GM04504 (cell line): ENCODE measurements around the gene GALNT12.

ENCODE experiments used
- DNase-seq: peaks from one replicate; pipeline ENCODE4 v3.0.0-alpha.2; 2012; ENCODE audit warnings: low read depth

The GALNT12 gene

GRCh38 chr9:98781588-98782383, 25.7 kb upstream of the GALNT12 start:
- no peak for DNase-seq

DNA sequence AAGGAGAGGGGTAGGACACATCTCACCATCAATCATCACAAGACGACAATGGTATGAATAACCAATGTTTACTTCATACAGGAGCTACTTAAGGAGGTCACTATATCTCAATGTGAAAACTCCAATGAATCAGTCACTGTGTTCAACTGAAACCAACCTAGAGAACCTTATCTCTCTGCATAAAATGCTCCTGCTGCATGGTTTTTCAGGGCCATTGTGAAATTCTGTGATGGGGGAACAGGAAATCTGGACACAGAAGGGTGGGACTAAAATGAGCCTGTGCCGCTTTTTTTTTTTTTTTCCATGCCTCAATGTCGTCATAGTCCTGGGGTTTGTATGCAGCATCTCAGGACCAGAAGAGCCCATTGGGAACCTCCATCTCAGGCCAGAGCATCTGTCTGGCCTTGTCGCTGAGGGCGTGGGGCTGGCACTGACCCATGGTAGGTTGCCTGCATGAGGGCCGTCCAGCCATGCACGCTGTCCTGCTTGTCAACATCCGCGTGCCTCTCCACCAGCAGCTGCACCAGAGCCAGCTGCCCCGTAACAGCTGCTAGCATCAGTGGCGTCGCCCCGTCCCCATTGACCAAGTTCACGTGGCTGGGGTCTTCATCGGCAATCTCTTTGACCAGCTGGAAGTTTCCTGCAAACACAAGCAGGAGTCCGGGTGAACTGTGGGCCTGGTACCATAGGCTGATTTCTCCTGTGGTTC, 23.8 kb upstream of the GALNT12 start:
- DNase-seq = no peak

- DNase-seq = no peak
Observed at GRCh38 chr9:98784831-98785806, 22.4 kb upstream of the GALNT12 start.

DNA sequence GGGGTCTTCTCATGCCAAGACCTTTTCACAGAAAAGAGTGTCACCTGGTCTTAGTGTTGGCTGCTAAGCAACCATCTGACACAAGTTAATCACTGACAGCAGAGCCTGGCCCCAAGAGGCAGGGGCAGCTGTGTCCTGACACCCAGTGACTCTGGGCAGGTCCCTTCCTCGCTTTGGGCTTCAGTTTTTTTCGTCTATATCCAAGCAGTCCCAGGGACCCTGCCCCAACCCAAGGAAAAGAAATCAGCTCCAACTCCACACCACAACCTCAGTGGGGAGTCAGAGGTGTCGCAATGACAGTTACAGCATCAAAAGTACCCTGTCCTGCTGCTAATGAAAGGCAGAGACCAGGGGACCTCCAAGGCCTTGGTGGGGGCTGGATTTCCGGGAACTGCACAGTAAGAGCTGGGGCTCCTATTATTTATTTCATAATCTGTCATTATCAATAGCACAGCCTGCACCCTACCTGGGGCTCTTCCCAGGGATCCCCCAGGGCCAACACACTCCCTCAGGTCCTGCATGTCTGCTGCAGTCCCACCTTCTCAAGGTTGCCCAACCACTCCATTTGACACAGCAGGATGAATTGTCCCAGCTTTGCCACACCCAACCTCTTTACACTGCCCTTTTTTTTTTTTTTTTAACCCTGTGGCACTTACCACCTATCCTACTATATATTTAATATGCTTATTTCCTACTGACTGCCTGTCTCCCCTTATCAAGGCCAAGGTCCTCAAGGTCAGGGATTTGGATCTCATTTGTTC, 20.5 kb upstream of the GALNT12 start:
- DNase-seq = no peak

DNA sequence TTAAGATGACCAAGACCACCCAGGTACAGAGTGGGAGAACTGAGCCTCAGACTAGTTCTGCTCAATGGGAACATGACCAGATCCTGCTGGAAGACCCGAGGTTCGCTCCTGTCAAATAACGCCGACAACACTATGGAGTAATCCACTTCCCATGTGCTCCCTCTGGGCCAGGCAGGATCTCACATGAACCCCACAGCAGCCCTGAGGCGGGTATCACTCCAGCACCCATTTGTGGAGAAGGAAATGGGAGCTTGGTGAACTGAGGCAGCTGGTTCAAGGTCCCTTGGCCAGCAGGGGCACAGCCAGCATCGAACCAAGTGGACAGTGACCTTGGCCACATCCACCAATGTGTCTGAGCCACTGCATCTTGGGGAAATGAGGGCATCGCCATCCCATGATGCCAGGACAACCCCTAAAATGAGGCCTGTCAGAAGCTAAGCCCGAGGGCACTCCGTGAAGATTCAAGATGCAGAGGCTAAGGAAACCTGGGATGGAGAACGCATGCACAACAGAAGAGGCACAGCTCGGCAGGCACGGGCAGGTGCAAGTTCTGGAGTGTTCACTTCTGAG, 19.6 kb upstream of the GALNT12 start:
- DNase-seq = no peak

DNA sequence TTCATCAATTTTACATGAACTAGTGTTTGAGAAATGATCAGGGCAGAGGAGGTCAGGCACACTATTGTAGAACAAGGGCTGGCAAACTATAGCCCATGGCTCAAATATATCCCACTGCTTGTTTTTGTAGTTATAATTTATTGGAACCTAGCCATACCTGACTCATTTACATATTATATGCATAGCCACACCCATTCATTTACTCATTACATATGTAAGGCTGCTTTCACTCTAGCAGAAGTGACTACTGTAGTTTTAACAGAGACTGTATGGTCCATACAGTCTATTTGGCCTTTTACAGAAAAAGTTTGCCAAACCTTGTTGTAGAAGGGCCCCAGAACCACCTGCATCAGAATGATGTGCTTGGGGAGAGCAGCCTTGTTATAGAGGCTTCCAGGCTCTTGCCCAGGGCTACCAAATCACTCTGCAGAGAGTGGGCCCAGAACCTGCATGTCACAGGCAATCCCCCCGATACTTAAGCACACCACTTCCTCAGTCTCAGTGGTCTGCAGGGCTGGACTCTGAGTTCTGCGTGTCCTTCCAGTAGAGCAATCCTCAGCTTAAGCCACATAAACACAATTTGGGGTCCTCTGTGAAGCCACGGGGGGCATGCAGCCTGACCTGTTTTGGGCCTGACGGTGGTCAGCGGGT, 17.9 kb upstream of the GALNT12 start:
- no peak for DNase-seq

GRCh38 chr9:98790134-98790841, 17.2 kb upstream of the GALNT12 start:
- DNase-seq = no peak

DNA sequence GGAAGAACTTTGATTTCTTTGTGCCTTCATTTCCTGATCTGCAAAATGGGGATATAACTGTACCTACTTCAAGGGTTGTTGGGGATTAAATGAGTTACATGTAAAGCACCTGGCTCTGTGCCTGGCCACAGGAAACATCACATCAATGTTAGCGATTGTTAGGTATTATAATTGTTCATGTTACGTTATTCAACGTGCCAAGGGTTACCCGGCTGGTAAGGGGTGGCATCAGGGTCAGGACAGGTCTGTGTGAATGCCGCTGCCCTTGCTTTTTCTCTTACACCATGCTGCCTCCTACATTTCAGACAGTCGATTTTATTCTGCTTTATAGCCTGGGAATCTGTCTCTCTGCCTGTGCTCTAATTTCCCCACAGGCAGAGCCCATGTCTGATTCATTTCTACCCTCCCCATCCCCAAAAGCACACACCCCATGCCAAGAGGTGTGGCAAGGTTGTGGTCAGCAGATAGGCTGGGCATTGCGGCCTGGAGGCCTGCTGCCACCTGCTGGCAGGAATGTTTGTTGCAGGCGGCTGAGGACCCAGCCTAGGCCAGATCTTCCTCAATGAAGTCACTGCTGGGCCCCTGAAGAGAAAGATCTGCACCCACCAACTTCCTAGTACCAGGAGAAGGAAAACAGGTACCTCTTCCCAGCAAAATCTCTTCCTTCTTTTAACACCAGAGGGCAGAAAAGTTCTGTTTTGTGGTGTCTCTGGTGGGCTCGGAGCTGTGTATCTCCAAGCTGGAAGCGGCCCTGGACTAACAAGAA, 16.4 kb upstream of the GALNT12 start:
- DNase-seq = peak; percentile 95

DNA sequence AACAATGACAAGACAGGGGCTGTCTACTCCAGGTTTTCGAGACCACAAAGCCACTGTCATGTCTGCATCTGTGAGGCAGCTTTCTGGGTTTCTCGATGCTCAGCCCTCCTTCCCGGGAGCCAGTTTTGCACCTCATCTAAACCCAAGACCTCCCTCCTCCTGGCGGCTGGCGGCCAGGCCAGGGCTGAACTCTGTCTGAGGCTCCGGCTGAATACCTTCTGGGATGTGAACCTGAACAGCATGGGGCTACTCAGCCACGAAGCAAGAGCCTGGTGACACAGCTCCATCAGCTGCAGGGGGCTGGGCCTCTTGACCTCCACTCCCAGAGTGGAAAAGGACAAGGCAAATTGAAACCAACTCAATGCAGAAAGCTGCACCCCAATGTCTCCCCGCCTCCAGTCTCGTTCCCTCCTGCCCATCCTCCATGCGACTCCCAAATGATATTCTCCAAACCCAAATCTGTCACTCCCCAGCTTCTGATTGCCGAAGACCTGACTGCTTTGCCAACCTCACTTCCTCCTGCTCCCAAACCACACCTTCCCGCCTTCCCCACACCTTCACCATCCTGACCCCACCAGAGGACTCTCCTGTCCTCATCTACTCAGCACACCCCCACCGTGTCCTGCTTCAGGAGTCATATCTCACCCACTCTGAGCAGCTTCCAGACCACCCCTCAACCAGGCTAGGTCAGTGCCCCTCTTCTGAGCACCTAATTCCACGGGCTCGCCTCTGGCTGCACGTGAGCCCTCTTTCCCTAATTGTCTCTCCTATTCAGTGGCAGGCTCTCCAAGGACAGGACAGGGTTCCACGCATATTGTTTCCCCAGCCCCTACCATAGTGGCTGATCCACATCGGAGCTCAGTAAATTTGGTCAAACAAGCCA, 15.6 kb upstream of the GALNT12 start:
- DNase-seq = no peak

DNA sequence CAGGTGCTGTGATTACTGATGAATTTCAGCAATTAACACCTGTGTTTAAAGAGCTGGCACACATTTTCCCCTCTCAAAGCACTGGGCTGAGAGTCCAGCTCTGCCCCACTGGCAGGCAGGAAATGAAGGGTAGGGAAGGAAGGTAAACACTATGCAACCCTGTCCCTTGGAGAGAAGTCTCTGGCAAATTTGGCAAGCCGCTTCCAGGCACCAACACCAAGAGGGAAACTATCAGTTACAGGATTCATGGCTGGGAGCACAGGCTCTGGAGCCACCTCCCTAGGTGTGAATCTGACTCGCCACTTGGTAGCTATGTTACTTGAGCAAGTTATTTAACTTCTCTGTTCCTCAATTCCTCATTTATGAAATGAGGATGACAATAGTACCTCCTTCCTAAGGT, 14.4 kb upstream of the GALNT12 start:
- no peak for DNase-seq

- DNase-seq = no peak
Observed at GRCh38 chr9:98794802-98795201, 12.7 kb upstream of the GALNT12 start.

- no peak for DNase-seq
Observed at GRCh38 chr9:98795295-98795955, 12.0 kb upstream of the GALNT12 start.

DNA sequence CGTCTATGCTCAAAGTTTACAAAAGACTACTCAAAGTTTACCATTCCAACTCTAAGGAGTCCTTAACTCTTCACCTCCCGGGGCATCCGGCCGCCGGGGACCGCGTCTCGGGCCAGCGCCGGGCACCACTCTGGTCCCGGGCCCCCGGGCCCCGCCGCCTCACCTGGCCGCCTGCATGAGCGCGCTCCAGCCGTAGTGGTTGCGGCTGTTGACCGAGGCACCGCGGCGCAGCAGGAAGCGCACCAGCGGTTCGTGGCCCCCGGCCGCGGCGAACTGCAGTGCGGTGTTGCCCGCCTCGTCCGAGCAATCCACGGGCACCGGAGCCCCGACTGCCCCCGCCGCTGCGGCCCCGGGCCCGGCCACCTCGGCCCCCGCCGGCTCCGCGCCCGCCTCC, 11.5 kb upstream of the GALNT12 start:
- DNase-seq = no peak

- DNase-seq = peak; percentile 52
Observed at GRCh38 chr9:98796364-98797101, 10.9 kb upstream of the GALNT12 start, which contains the start of gene ANKS6. Gene ANKS6, minus strand, starts transcription at chr9:98796555. Its CDS starts 64 bp downstream, at chr9:98796491.

DNA sequence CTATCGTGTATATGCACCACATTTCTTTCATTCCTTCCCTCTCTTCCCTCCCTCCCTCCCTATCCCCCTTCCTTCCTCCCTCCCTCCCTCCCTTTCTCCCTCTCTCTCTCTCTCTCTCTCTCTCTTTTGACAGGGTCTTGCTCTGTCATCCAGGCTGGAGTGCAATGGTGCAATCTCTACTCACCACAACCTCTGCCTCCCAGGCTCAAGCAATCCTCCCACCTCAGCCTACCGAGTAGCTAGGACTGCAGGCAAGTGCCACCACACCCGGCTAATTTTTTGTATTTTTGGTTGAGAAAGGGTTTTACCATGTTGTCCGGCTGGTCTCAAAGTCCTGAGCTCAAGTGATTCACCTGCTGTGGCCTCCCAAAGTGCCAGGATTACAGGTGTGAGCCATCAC, 10.0 kb upstream of the GALNT12 start:
- DNase-seq = no peak

DNA sequence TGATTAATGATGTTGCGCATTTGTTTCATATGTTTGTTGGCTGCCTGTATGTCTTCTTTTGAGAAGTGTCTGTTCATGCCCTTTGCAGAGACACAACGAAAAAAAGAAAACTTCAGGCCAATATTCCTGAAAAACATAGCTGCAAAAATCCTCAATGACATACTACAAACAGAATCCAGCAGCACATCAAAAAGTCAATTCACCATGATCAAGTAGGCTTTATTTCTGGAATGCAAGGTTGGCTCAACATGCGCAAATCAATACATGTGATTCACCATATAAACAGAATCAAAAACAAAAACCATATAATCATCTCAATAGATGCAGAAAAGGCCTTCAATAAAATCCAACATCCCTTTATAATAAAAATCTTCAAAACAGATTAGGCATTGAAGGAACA, 9.2 kb upstream of the GALNT12 start:
- no peak for DNase-seq

DNA sequence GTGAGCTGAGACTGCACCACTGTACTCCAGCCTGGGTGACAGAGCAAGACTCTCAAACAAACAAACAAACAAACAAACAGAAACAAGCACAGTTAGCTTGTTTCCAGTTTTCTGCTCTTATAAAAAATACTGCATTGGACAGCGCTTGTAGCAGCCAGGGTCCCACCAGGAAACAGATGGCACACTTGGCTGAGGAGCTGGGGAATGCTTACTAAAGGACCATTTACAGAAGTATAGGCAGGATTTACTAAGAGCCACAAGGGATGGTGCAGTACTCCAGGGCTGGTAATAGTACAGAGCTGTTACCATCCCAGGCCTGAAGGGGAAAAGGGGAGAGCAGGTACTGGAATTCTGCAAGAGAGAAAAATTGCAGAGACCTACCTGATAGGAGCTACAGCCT, 5.9 kb upstream of the GALNT12 start:
- DNase-seq = no peak
